ENCODE measurements around the gene WDR27. TPM values are rescaled to one million over a fixed set of nuclear protein-coding genes. Genes with fewer than 3 reads are reported as not detected.
A peak's percentile ranks its signal among the peaks of the same experiment; 100 is the strongest.
"Not testable (repeated sequence)": the region's sequence is repeated elsewhere in the genome, so short reads cannot be mapped to it uniquely, and the experiment has no call there.

WDR27 gene
- total RNA-seq, 2 experiments from 2014 or later: 37.9 to 38.3 TPM

GRCh38 chr6:169604076-169604475 is 97.8 kb downstream of the WDR27 start:
- H3K4me1 Mint-ChIP-seq (ENCODE audit: low read depth): no peaks in the 10 kb centered on the region
- no peaks in the 10 kb centered on the region for H3K27me3 Mint-ChIP-seq (ENCODE audit: low read depth)
- CTCF ChIA-PET: no interaction called here
- peaks cover 5% of the 10 kb centered on the region for H3K9me3 Mint-ChIP-seq
- intact Hi-C loops (cut with micrococcal nuclease): no loop called here
- peaks cover 51% of the 10 kb centered on the region for H3K36me3 Mint-ChIP-seq (ENCODE audit: low read depth)
- H3K4me3 Mint-ChIP-seq: no peak overlapping the region
- no peak for DNase-seq
- H3K27ac Mint-ChIP-seq: no peak overlapping the region

DNA sequence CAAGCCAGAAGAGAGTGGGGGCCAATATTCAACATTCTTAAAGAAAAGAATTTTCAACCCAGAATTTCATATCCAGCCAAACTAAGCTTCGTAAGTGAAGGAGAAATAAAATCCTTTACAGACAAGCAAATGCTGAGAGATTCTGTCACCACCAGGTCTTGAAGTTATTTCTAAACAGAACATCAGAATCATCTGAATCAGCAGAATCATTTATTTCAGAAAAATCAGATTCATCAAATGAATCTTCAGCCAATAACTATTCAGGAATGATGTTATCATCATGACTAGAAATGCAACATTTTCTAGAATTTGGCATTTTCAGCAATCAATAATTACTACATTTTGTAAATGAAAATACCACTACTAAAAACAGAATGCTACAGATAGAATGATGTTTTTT is 100.7 kb downstream of the WDR27 start:
- H3K27me3 Mint-ChIP-seq (ENCODE audit: low read depth); CTCF ChIA-PET; intact Hi-C loops (cut with micrococcal nuclease); H3K4me1 Mint-ChIP-seq (ENCODE audit: low read depth); H3K4me3 Mint-ChIP-seq; DNase-seq; H3K27ac Mint-ChIP-seq: not testable (repeated sequence)
- H3K9me3 Mint-ChIP-seq: peaks cover 12% of the 10 kb centered on the region
- H3K36me3 Mint-ChIP-seq (ENCODE audit: low read depth): peaks cover 50% of the 10 kb centered on the region

- peaks cover 7% of the 10 kb centered on the region for H3K9me3 Mint-ChIP-seq
- intact Hi-C loops (cut with micrococcal nuclease): no loop called here
- H3K27me3 Mint-ChIP-seq (ENCODE audit: low read depth): no peaks in the 10 kb centered on the region
- no peak overlapping the region for H3K4me3 Mint-ChIP-seq
- no peak for DNase-seq
- peaks cover 4% of the 10 kb centered on the region for H3K36me3 Mint-ChIP-seq (ENCODE audit: low read depth)
- H3K4me1 Mint-ChIP-seq (ENCODE audit: low read depth): peaks cover 13% of the 10 kb centered on the region
- no peak overlapping the region for H3K27ac Mint-ChIP-seq
- CTCF ChIA-PET: no interaction called here
Observed at GRCh38 chr6:169592558-169592957, 109.3 kb downstream of the WDR27 start.

- CTCF ChIA-PET: no interaction called here
- no peak overlapping the region for H3K27ac Mint-ChIP-seq
- H3K4me1 Mint-ChIP-seq (ENCODE audit: low read depth): peaks cover 13% of the 10 kb centered on the region
- peaks cover 4% of the 10 kb centered on the region for H3K36me3 Mint-ChIP-seq (ENCODE audit: low read depth)
- H3K9me3 Mint-ChIP-seq: no peaks in the 10 kb centered on the region
- no peak overlapping the region for H3K4me3 Mint-ChIP-seq
- no peak for DNase-seq
- H3K27me3 Mint-ChIP-seq (ENCODE audit: low read depth): no peaks in the 10 kb centered on the region
- intact Hi-C loops (cut with micrococcal nuclease): no loop called here
Observed at GRCh38 chr6:169591616-169592015, 110.2 kb downstream of the WDR27 start.

GRCh38 chr6:169590376-169590939 is 111.4 kb downstream of the WDR27 start:
- H3K9me3 Mint-ChIP-seq: no peaks in the 10 kb centered on the region
- H3K36me3 Mint-ChIP-seq (ENCODE audit: low read depth): peaks cover 10% of the 10 kb centered on the region
- H3K4me1 Mint-ChIP-seq (ENCODE audit: low read depth): peaks cover 13% of the 10 kb centered on the region
- H3K27me3 Mint-ChIP-seq (ENCODE audit: low read depth): no peaks in the 10 kb centered on the region
- H3K4me3 Mint-ChIP-seq: no peak overlapping the region
- H3K27ac Mint-ChIP-seq: no peak overlapping the region
- DNase-seq: no peak
- intact Hi-C loops (cut with micrococcal nuclease): loop anchor here (1.0 kb wide), 1 partner anchor 132 kb away; no protein-coding TSS in a partner anchor
- CTCF ChIA-PET: no interaction called here

DNA sequence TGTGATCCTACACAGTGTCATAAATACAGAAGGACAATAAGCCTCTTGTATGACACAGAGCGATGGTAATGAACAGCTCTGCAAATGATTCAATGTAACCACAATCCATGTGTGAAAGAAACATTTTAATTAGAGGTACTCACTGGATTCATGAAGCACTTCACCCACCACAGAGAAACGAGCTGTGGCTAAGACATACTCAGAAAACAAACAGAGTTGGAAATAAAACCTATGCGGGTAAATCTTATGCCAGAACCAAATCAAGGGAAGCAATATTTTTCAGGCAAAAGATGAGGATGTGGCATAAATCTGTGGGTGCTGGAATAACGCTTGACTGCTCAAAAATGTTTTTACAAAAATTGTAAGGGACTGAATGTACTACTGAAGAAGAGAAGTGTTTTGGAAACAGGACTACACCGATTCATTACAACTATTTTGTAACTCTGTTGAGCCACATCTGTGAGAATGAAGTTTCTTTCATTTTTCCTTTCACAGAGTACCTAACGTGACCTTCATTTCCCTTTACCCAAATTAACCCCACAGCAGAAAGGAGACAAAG is 112.1 kb downstream of the WDR27 start:
- H3K27me3 Mint-ChIP-seq (ENCODE audit: low read depth): no peaks in the 10 kb centered on the region
- intact Hi-C loops (cut with micrococcal nuclease): loop anchor here (1.0 kb wide), 2 partner anchors 33 to 133 kb away; no protein-coding TSS in a partner anchor
- H3K4me1 Mint-ChIP-seq (ENCODE audit: low read depth): peaks cover 13% of the 10 kb centered on the region
- H3K36me3 Mint-ChIP-seq (ENCODE audit: low read depth): peaks cover 10% of the 10 kb centered on the region
- no peaks in the 10 kb centered on the region for H3K9me3 Mint-ChIP-seq
- peak overlapping the region; percentile 1 for H3K27ac Mint-ChIP-seq
- DNase-seq: peak; percentile 11
- no peak overlapping the region for H3K4me3 Mint-ChIP-seq
- CTCF ChIA-PET: no interaction called here

DNA sequence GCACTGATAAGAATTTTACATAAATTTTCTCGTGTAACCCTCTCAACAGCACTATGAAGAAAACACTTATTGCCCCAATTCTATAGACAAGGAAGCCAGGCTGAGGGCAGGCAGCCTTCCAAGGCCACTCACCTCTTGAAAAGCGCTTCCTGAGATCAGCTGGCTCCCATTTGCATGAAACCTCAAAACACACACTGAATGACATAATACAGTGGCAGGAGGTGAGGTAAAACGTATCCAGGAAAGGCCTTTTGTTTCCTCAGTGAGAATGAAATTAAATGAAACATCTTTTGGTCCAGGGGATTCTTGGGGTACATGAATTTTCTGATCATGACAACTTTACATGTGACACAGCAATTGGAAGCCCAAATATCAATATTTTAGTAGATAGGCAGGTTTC is 112.5 kb downstream of the WDR27 start:
- Mint-ChIP-seq H3K4me3 (no peak overlapping the region), H3K36me3 (ENCODE audit: low read depth) (peaks cover 10% of the 10 kb centered on the region), H3K27ac (no peak overlapping the region), H3K4me1 (ENCODE audit: low read depth) (peaks cover 16% of the 10 kb centered on the region), H3K27me3 (ENCODE audit: low read depth) (no peaks in the 10 kb centered on the region), H3K9me3 (no peaks in the 10 kb centered on the region)
- intact Hi-C loops (cut with micrococcal nuclease): loop anchor here (1.0 kb wide), 1 partner anchor 33 kb away; no protein-coding TSS in a partner anchor
- CTCF ChIA-PET: no interaction called here
- peak; percentile 58 for DNase-seq

DNA sequence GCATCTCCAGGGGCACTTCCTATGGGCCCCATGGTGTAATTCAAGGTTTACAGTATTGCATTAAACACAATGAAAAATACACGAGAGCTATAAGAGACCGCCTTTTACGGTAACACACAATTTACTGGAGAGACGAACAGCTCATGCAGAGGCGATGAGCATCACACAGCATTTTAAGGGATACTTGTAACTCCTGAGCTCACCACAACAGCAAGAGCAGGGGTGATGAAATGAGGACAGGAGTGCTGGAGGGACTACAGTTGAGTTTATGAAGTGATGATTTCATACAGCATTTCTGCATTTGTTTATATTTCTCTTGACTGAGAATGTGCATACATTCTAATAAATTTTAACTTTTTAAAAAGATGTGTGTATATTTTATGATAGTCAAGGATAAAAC is 113.9 kb downstream of the WDR27 start:
- Mint-ChIP-seq H3K4me1 (ENCODE audit: low read depth) (peaks cover 26% of the 10 kb centered on the region), H3K27me3 (ENCODE audit: low read depth) (no peaks in the 10 kb centered on the region), H3K9me3 (no peaks in the 10 kb centered on the region), H3K4me3 (no peak overlapping the region), H3K27ac (no peak overlapping the region), H3K36me3 (ENCODE audit: low read depth) (peaks cover 10% of the 10 kb centered on the region)
- CTCF ChIA-PET: no interaction called here
- no peak for DNase-seq
- intact Hi-C loops (cut with micrococcal nuclease): no loop called here

DNA sequence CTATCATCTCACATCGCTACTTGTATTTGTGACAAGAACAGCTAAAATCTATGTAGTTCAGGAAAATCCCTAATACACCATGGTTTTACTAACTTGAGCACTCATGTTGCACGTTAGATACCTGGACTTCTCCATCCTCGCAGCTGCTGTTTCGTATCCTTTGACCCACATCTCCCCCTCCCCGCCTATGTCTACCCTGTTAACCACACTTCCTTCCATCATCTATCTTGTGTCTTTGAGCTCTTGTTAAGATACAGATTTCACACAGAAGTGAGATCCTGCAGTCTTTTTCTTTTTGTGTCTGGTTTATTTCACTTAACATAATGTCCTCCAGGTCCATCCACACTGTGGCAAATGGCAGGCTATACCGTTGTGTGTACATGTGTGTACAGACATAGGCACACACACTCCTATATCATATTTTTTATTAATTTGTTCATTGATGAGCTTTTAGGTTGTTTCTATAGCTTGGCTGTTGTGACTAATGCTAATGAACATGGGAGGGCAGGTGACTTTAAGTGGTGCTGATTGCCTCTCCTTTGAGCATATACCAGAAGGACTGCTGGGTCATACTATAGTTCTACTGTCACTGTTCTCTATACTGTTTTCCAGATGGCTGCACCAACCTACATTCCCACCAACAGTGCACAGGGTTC is 117.8 kb downstream of the WDR27 start:
- intact Hi-C loops (cut with micrococcal nuclease): no loop called here
- H3K9me3 Mint-ChIP-seq: no peaks in the 10 kb centered on the region
- H3K27ac Mint-ChIP-seq: no peak overlapping the region
- peaks cover 24% of the 10 kb centered on the region for H3K36me3 Mint-ChIP-seq (ENCODE audit: low read depth)
- H3K4me3 Mint-ChIP-seq: no peak overlapping the region
- H3K4me1 Mint-ChIP-seq (ENCODE audit: low read depth): peaks cover 15% of the 10 kb centered on the region
- DNase-seq: no peak
- CTCF ChIA-PET: no interaction called here
- H3K27me3 Mint-ChIP-seq (ENCODE audit: low read depth): no peaks in the 10 kb centered on the region

DNA sequence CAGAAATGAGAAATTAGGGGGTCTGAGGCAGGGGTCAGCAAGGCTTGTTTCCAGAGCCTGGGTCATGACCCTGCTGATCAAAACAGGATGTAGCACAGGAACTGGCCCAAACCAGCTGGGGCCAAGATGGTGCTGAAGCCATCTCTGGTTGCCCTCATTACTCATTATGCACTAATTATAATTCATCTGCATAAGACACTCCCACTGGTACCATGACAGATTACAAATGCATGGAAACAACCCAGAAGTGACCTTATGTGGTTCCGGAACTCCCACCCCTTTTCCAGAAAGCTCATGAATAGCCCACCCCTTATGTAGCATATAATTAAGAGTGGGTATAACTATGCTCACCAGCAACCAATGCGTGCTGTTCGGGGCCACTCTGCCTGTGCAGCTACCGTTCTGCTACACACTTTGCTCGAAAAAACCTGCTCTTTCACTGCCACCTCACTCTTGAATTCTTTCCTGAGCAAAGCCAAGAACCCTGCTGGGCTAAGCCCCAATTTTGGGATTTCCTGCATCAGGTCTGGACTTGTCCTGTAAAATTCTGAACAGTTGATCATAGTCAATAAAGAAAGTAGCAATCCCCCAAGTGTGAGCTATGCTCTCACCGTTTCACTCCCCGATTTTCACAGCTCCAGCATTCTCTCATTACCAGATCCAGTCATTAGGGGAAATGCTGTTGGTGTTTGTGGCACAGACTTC is 122.3 kb downstream of the WDR27 start:
- Mint-ChIP-seq H3K4me3 (no peak overlapping the region), H3K4me1 (ENCODE audit: low read depth) (peaks cover 13% of the 10 kb centered on the region), H3K9me3 (no peaks in the 10 kb centered on the region), H3K27ac (no peak overlapping the region), H3K36me3 (ENCODE audit: low read depth) (peaks cover 16% of the 10 kb centered on the region), H3K27me3 (ENCODE audit: low read depth) (no peaks in the 10 kb centered on the region)
- intact Hi-C loops (cut with micrococcal nuclease): no loop called here
- no peak for DNase-seq
- CTCF ChIA-PET: no interaction called here

DNA sequence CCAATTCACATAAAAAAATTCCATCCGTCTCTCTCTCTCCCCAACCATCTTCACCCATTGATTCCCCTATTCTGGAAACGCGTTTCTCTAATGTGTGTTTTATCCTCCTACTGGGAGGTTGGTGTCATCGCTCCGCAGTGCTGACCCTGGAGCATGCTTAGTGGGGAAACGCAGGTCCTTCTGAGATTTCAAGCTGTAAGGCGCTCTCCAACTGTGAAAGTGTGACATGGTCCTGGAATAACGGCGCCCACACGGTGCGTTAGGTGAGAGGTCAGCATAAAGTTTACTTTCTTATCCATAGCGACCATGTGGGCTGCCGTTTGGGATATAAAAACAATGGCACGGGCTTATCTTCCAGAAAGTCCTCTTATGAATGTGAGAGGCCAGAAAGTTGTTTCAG is 123.9 kb downstream of the WDR27 start:
- no peaks in the 10 kb centered on the region for H3K4me1 Mint-ChIP-seq (ENCODE audit: low read depth)
- intact Hi-C loops (cut with micrococcal nuclease): no loop called here
- H3K9me3 Mint-ChIP-seq: no peaks in the 10 kb centered on the region
- H3K27me3 Mint-ChIP-seq (ENCODE audit: low read depth): no peaks in the 10 kb centered on the region
- no peak overlapping the region for H3K27ac Mint-ChIP-seq
- CTCF ChIA-PET: no interaction called here
- peaks cover 19% of the 10 kb centered on the region for H3K36me3 Mint-ChIP-seq (ENCODE audit: low read depth)
- H3K4me3 Mint-ChIP-seq: no peak overlapping the region
- DNase-seq: no peak

GRCh38 chr6:169577236-169577635 is 124.6 kb downstream of the WDR27 start:
- DNase-seq: no peak
- CTCF ChIA-PET: no interaction called here
- Mint-ChIP-seq H3K4me3 (no peak overlapping the region), H3K27ac (no peak overlapping the region), H3K36me3 (ENCODE audit: low read depth) (peaks cover 17% of the 10 kb centered on the region), H3K27me3 (ENCODE audit: low read depth) (no peaks in the 10 kb centered on the region), H3K9me3 (no peaks in the 10 kb centered on the region), H3K4me1 (ENCODE audit: low read depth) (no peaks in the 10 kb centered on the region)
- intact Hi-C loops (cut with micrococcal nuclease): no loop called here

GRCh38 chr6:169575821-169576220 is 126.0 kb downstream of the WDR27 start:
- CTCF ChIA-PET: no interaction called here
- no peaks in the 10 kb centered on the region for H3K27me3 Mint-ChIP-seq (ENCODE audit: low read depth)
- no peaks in the 10 kb centered on the region for H3K9me3 Mint-ChIP-seq
- H3K4me1 Mint-ChIP-seq (ENCODE audit: low read depth): no peaks in the 10 kb centered on the region
- H3K27ac Mint-ChIP-seq: no peak overlapping the region
- no peak for DNase-seq
- intact Hi-C loops (cut with micrococcal nuclease): no loop called here
- H3K36me3 Mint-ChIP-seq (ENCODE audit: low read depth): peaks cover 9% of the 10 kb centered on the region
- no peak overlapping the region for H3K4me3 Mint-ChIP-seq

All from activated naive CD4-positive, alpha-beta T cell treated with anti-CD3 and anti-CD28 coated beads for 36 hours (primary cell).